Karpas-422 (cell line): ENCODE results near the gene PEF1. TPM values are rescaled to one million over a fixed set of nuclear protein-coding genes. Genes with fewer than 3 reads are reported as not detected.

Source experiments
- DNase-seq: peaks from one replicate; pipeline ENCODE4 v3.0.0-alpha.2; 2015
- H2AFZ ChIP-seq: fragments of 200-600 bp; sonication (generic); 2 replicates; pipeline ENCODE4 v1.6.1; 2014; ENCODE audit warnings: antibody characterized with exemption, low read length, mixed read lengths
- H3K27ac ChIP-seq: fragments of 200-600 bp; sonication (generic); 2 replicates; pipeline ENCODE4 v1.5.1; 2014; ENCODE audit warnings: mild to moderate bottlenecking, low read length, moderate library complexity
- H3K27me3 ChIP-seq: fragments of 200-600 bp; sonication (generic); 2 replicates; pipeline ENCODE4 v1.6.1; 2014; ENCODE audit warnings: low read length, mixed read lengths
- H3K36me3 ChIP-seq: fragments of 200-600 bp; sonication (generic); 2 replicates; pipeline ENCODE4 v1.6.1; 2014; ENCODE audit warnings: low read length, mixed read lengths; ENCODE audit not compliant: insufficient read depth
- H3K4me1 ChIP-seq: fragments of 200-600 bp; sonication (generic); 2 replicates; pipeline ENCODE4 v1.6.1; 2014; ENCODE audit warnings: mild to moderate bottlenecking, low read length, mixed read lengths
- H3K4me2 ChIP-seq: fragments of 200-600 bp; sonication (generic); 2 replicates; pipeline ENCODE4 v1.6.1; 2014; ENCODE audit warnings: low read length, low read depth, mild to moderate bottlenecking; ENCODE audit not compliant: poor library complexity, severe bottlenecking
- H3K4me3 ChIP-seq: fragments of 200-600 bp; sonication (generic); 2 replicates; pipeline ENCODE4 v1.5.1; 2014; ENCODE audit warnings: mild to moderate bottlenecking, antibody characterized with exemption, low read length, mixed read lengths
- H3K79me2 ChIP-seq: fragments of 200-600 bp; sonication (generic); 2 replicates; pipeline ENCODE4 v1.6.1; 2014; ENCODE audit warnings: mild to moderate bottlenecking, low read length, mixed read lengths
- H3K9ac ChIP-seq: fragments of 200-600 bp; sonication (generic); 2 replicates; pipeline ENCODE4 v1.6.0; 2014; ENCODE audit warnings: low read length
- H3K9me2 ChIP-seq: fragments of 200-600 bp; sonication (generic), shearing (Covaris generic); replicated peaks from 2 replicates; pipeline ENCODE4 v1.6.0; 2014; ENCODE audit warnings: mild to moderate bottlenecking, low read length, moderate library complexity; ENCODE audit not compliant: insufficient read depth
- H3K9me3 ChIP-seq: fragments of 300-700, 200-600 bp; sonication (generic); 2 replicates; pipeline ENCODE4 v1.6.1; 2014; ENCODE audit warnings: low read length, mixed read lengths
- H4K20me1 ChIP-seq: fragments of 200-600 bp; sonication (generic); 2 replicates; pipeline ENCODE4 v1.6.1; 2014; ENCODE audit warnings: mild to moderate bottlenecking, antibody characterized with exemption, low read length, low read depth; ENCODE audit not compliant: insufficient read depth
- total RNA-seq: library from RNA; depleted of rRNA; stranded (reverse); fragments of >200 nt; shearing (Covaris generic); gene quantifications from 2 replicates; pipeline ENCODE4 v1.2.3, GENCODE V29; 2014; ENCODE audit warnings: low replicate concordance

The PEF1 gene
- total RNA-seq, 1 experiment from 2014 or later = 53.0 TPM

DNA sequence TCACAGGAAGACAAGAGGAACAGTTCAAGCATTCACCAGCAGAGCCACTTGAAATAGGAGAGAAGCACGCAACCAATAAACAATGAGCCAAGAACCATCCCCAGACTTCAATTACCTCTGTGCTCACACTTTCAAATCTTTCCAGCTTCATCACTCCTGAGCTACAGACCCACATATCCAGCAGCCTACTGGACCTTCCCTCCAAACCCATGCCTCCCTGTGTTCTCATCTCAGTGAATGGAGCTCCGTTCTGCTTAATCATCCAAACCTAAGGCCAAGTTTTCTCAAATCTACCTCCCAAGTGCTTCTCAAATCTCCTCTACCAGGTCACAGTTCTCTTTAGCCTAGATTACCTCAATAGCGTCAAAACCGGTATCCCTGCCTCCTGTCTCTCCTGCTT lies 3.7 kb downstream of the PEF1 start:
- Histone ChIP-seq H3K27ac (no peak overlapping the region), H3K9ac (no peak overlapping the region), H3K4me3 (no peak overlapping the region), H3K4me1 (peaks cover 31% of the 10 kb centered on the region), H3K79me2 (peaks cover 82% of the 10 kb centered on the region), H2AFZ (no peak overlapping the region), H3K9me2 (no peaks in the 10 kb centered on the region), H3K27me3 (no peaks in the 10 kb centered on the region), H4K20me1 (no peaks in the 10 kb centered on the region), H3K36me3 (no peaks in the 10 kb centered on the region), H3K4me2 (no peak overlapping the region), H3K9me3 (no peaks in the 10 kb centered on the region)
- no peak for DNase-seq

GRCh38 chr1:31640179-31640578 lies 4.5 kb downstream of the PEF1 start:
- Histone ChIP-seq H3K4me2 (no peak overlapping the region), H3K4me3 (no peak overlapping the region), H3K9me2 (no peaks in the 10 kb centered on the region), H3K4me1 (peaks cover 25% of the 10 kb centered on the region), H3K79me2 (peaks cover 90% of the 10 kb centered on the region), H3K9me3 (no peaks in the 10 kb centered on the region), H3K27ac (no peak overlapping the region), H2AFZ (no peak overlapping the region), H3K36me3 (no peaks in the 10 kb centered on the region), H3K9ac (no peak overlapping the region), H3K27me3 (no peaks in the 10 kb centered on the region), H4K20me1 (no peaks in the 10 kb centered on the region)
- DNase-seq = peak; percentile 45

- H3K9me3 ChIP-seq = no peaks in the 10 kb centered on the region
- H3K36me3 ChIP-seq = no peaks in the 10 kb centered on the region
- H3K9me2 ChIP-seq = no peaks in the 10 kb centered on the region
- no peaks in the 10 kb centered on the region for H3K27me3 ChIP-seq
- H3K4me1 ChIP-seq = peaks cover 25% of the 10 kb centered on the region
- peaks cover 96% of the 10 kb centered on the region for H3K79me2 ChIP-seq
- no peak for DNase-seq
- no peak overlapping the region for H3K27ac ChIP-seq
- H4K20me1 ChIP-seq = no peaks in the 10 kb centered on the region
- H3K4me2 ChIP-seq = no peak overlapping the region
- no peak overlapping the region for H2AFZ ChIP-seq
- no peak overlapping the region for H3K9ac ChIP-seq
- H3K4me3 ChIP-seq = no peak overlapping the region
Measured at GRCh38 chr1:31639543-31639942, 5.1 kb downstream of the PEF1 start.

DNA sequence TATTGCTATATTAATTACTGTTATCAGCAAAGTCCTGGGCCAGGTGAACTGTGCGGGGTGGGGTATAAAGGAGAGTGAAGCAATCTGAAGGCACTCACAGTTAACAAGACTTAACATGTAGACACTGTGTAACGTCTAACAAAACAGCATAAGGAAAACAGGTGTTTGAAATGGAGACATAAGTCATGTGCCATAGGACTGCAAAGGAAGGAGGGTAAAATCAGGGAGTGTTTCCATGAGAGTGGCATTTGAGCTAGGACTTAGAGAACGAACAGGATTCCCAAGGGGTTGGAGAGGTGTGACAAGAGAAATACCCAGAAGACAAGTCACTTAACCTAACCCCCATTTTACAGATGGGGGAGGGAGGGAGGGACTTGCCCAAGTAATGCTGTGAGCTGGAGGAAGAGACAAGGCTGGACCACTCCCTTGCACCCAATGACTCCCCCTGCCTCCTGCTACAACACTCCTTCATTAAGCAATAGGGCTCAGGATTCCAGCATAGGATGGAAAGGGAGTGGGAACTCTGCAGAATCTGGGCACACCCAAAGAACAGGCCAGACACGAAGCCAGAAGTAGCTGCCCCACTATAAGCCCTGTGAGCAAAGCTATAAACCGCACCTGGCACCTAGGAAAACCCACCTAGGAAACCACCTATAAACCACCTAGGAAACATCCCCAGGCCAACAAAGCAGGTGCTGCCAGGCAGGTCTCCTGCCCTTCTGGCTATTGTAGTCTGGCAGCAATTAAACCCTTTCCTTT lies 6.6 kb downstream of the PEF1 start:
- no peaks in the 10 kb centered on the region for H3K9me2 ChIP-seq
- no peaks in the 10 kb centered on the region for H4K20me1 ChIP-seq
- H3K27ac ChIP-seq = no peak overlapping the region
- no peak overlapping the region for H2AFZ ChIP-seq
- no peak for DNase-seq
- no peaks in the 10 kb centered on the region for H3K9me3 ChIP-seq
- H3K4me1 ChIP-seq = peaks cover 17% of the 10 kb centered on the region
- H3K4me2 ChIP-seq = no peak overlapping the region
- H3K9ac ChIP-seq = no peak overlapping the region
- peaks cover 88% of the 10 kb centered on the region for H3K79me2 ChIP-seq
- H3K36me3 ChIP-seq = no peaks in the 10 kb centered on the region
- no peaks in the 10 kb centered on the region for H3K27me3 ChIP-seq
- H3K4me3 ChIP-seq = no peak overlapping the region

DNA sequence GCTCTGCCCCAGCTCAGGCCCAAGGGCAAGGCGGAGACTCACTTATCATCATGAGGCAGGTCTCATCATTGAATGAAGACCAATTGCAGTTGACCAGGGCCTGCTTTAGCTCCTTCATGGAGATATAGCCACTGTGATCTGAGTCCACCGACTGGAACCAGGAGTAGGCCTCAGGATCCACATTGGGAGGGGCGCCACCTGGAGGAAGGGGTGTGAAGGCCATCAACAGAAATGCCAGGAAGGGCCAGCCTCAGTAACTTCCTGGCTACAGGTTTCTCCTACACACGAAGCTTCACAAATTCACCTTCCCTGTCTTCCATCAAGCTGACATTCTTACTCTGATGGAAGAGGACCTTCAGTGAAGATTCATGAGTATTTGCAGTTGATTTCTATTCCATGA lies 11.6 kb downstream of the PEF1 start:
- Histone ChIP-seq H3K27me3 (no peaks in the 10 kb centered on the region), H3K4me1 (no peaks in the 10 kb centered on the region), H3K9me2 (no peaks in the 10 kb centered on the region), H3K79me2 (peaks cover 41% of the 10 kb centered on the region), H2AFZ (no peak overlapping the region), H4K20me1 (no peaks in the 10 kb centered on the region), H3K9ac (no peak overlapping the region), H3K4me2 (no peak overlapping the region), H3K9me3 (no peaks in the 10 kb centered on the region), H3K36me3 (no peaks in the 10 kb centered on the region), H3K27ac (no peak overlapping the region), H3K4me3 (no peak overlapping the region)
- peak; percentile 71 for DNase-seq

GRCh38 chr1:31632649-31633048 lies 12.0 kb downstream of the PEF1 start:
- H3K9ac ChIP-seq = no peak overlapping the region

DNA sequence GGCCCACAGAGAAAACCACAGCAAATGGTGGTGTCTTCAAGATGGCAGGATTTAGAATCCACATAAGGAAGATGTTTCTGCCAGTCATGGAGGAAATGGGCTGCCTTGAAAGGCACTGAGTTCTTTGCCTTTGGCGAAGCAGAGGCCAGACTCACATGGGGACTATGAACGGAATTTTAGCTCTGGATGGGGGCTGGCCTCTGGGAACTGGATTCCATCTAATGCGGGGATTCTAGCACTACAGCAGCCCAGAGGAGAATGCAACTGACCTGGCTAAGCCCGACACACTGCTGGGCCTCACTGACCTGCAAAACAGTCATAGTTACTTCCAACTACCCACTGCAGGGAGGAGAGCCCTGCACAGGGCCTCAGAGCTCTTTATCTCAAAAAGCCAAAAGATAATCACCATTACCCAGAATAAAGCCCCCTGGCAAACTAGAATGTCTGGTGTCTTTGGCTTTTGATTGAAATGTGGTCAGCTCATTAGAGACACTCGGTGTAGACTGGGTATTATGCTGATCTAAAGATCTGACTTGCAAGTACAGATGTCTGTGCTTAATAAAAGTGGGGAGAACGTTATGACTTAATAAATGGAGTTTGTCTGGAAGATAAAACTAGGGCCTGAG lies 15.6 kb downstream of the PEF1 start:
- Histone ChIP-seq H3K27ac (no peak overlapping the region), H3K36me3 (no peaks in the 10 kb centered on the region), H4K20me1 (no peaks in the 10 kb centered on the region), H3K27me3 (no peaks in the 10 kb centered on the region), H3K4me3 (no peak overlapping the region), H3K4me2 (no peak overlapping the region), H3K9me2 (no peaks in the 10 kb centered on the region), H3K9ac (no peak overlapping the region), H3K4me1 (no peaks in the 10 kb centered on the region), H3K9me3 (no peaks in the 10 kb centered on the region), H3K79me2 (peaks cover 5% of the 10 kb centered on the region; the same call in 1 of the 2 replicates), H2AFZ (no peak overlapping the region)
- DNase-seq = no peak

More at GRCh38 chr1:31632649-31633048, 12.0 kb downstream of the PEF1 start:
- no peaks in the 10 kb centered on the region for H3K9me3 ChIP-seq
- H3K4me1 ChIP-seq = no peaks in the 10 kb centered on the region
- no peaks in the 10 kb centered on the region for H4K20me1 ChIP-seq
- H3K36me3 ChIP-seq = no peaks in the 10 kb centered on the region
- peaks cover 36% of the 10 kb centered on the region for H3K79me2 ChIP-seq
- no peak overlapping the region for H3K4me2 ChIP-seq
- no peak for DNase-seq
- no peak overlapping the region for H3K4me3 ChIP-seq
- H2AFZ ChIP-seq = no peak overlapping the region
- H3K27ac ChIP-seq = no peak overlapping the region
- no peaks in the 10 kb centered on the region for H3K27me3 ChIP-seq
- H3K9me2 ChIP-seq = no peaks in the 10 kb centered on the region

DNA sequence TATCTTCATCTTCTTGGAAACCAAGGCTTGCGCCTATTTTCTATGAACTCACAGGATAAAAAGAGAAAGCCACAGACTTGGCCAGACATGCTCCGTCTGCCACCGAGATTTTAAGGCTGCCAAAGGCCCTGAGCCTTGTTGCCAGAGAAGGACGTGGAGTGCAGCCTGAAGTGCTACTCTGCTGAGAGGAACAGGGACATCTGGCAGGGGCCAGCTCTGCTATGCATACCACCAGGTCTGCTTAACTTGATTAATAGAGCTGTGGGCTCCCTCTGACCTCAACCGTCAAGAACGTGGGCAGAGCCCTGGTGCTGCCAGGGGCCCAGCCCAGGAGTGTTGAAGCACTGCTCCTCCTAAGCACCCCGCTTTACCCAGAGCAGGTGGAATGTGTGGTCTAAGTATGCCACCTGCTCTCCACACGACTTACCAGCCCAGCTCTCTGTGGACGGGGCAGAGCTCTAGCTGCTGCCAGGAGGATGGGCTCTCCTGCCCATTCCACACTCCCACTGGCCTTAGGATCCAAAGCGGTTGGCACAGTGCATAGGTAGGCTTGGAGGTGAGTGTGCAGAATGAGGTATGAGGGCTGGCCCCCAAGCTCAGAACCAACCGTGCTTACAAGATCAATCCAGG lies 16.6 kb downstream of the PEF1 start:
- Histone ChIP-seq H2AFZ (no peak overlapping the region), H3K36me3 (no peaks in the 10 kb centered on the region), H3K9me3 (no peaks in the 10 kb centered on the region), H3K27me3 (no peaks in the 10 kb centered on the region), H3K27ac (no peak overlapping the region), H3K4me1 (no peaks in the 10 kb centered on the region), H3K9me2 (no peaks in the 10 kb centered on the region), H3K4me3 (no peak overlapping the region), H3K9ac (no peak overlapping the region), H3K4me2 (no peak overlapping the region), H3K79me2 (peaks cover under 1% of the 10 kb centered on the region; the same call in 1 of the 2 replicates), H4K20me1 (no peaks in the 10 kb centered on the region)
- no peak for DNase-seq
